ENCODE measurements around the gene AP4M1. TPM values are rescaled to one million over a fixed set of nuclear protein-coding genes. Genes with fewer than 3 reads are reported as not detected.
A peak's percentile ranks its signal among the peaks of the same experiment; 100 is the strongest.

Gene AP4M1
- total and polyA plus RNA-seq, 9 of the 15 experiments (the other 6 are each of a cell fraction or from before 2014, with no cell fraction given), result 1.3 to 30.9 (median 14.1) TPM

DNA sequence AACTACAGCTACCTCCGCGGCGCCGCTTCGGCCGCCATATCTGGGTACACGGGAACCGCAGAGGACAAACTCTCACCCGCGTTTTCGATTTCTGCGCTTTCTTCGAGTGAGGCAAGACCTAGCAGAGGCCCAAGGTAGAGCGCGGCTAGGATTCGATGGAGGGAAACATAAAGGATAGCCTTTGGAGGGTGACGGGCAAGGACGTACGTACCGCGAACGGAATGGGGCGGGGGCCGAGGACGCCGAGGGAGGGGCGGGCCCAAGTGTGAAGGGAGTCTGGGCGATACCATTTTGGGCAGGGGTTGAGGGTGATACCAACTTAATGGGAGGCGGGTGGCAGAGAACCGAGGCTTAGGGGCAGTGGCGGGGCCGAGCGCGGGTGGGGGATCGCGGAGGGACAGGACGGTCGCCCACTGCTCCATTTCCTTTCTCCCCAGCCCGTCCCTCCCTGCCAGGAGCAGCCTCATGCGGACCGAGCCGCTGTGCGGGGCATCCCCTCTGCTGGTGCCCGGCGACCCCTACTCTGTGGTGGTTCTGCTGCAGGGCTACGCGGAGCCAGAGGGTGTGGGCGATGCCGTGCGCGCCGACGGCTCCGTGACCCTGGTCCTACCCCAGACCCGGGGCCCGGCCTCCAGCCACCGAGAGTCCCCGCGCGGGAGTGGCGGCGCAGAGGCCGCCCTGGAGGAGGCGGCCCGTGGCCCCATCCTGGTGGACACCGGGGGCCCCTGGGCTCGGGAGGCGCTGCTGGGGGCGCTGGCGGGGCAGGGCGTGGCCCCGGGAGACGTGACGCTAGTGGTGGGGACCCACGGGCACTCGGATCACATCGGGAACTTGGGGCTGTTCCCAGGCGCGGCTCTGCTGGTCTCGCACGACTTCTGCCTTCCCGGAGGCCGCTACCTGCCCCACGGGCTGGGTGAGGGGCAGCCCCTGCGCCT is 25.8 kb downstream of the AP4M1 start, which contains the start of gene MBLAC1 (continued):
- TF ChIP-seq, protein P1, sequence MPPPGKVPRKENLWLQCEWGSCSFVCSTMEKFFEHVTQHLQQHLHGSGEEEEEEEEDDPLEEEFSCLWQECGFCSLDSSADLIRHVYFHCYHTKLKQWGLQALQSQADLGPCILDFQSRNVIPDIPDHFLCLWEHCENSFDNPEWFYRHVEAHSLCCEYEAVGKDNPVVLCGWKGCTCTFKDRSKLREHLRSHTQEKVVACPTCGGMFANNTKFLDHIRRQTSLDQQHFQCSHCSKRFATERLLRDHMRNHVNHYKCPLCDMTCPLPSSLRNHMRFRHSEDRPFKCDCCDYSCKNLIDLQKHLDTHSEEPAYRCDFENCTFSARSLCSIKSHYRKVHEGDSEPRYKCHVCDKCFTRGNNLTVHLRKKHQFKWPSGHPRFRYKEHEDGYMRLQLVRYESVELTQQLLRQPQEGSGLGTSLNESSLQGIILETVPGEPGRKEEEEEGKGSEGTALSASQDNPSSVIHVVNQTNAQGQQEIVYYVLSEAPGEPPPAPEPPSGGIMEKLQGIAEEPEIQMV (tag; conservative IDR thresholded peaks at IDR 0.05; ENCODE audit: low read depth), result no peak
- TF ChIP-seq, protein P2, sequence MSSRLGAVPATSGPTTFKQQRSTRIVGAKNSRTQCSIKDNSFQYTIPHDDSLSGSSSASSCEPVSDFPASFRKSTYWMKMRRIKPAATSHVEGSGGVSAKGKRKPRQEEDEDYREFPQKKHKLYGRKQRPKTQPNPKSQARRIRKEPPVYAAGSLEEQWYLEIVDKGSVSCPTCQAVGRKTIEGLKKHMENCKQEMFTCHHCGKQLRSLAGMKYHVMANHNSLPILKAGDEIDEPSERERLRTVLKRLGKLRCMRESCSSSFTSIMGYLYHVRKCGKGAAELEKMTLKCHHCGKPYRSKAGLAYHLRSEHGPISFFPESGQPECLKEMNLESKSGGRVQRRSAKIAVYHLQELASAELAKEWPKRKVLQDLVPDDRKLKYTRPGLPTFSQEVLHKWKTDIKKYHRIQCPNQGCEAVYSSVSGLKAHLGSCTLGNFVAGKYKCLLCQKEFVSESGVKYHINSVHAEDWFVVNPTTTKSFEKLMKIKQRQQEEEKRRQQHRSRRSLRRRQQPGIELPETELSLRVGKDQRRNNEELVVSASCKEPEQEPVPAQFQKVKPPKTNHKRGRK (tag; IDR thresholded peaks at IDR 0.05), result no peak
- TF ChIP-seq, protein P3, sequence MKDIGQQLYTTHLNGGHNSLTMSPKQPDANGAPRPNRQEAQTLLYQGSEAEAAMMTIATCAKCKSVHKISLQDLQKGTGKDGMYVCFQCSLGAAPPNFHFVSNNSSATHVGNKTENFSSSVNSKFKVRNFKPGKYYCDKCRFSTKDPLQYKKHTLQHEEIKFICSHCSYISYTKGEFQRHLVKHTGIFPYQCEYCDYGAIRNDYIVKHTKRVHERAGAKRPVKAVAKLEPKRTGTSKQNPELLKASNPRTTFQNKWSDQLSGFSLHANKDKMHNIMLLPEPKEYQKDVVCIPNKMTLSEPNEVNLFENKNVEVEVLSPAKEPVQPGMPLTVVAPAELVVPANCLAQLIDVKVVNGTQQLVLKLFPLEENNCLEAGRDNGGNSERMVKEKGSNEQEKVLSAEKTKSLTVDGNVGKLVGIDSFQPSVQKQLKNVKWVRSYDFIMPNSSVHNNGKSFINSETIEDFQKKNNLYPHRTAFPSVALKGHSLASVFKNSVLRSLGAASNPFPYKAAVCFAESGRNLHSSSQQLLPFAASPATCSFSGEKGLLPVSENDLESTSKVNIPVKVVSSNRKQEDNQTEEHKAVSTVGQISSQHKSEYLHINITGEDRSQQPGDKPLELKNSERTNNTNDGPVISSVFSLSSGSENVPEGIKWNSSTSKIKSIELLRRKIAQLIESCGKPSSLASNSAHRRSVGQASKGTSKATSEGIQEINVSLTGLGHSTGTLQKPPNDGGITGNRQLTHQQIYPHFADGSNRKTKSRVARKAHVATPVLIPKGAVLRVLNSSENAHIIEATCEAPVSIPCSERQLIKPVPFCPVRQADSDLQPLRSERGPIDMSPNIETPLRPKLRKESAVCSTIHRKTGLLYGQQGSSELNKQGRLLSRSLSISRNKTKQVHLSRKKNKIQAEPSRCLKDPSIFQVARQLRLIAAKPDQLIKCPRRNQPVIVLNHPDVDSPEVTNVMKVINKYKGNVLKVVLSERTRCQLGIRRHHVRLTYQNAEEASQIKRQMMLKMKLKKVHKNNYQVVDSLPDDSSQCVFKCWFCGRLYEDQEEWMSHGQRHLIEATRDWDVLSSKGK (CRISPR knock-in tag; IDR thresholded peaks at IDR 0.05), result no peak
- TF ChIP-seq, protein P4, sequence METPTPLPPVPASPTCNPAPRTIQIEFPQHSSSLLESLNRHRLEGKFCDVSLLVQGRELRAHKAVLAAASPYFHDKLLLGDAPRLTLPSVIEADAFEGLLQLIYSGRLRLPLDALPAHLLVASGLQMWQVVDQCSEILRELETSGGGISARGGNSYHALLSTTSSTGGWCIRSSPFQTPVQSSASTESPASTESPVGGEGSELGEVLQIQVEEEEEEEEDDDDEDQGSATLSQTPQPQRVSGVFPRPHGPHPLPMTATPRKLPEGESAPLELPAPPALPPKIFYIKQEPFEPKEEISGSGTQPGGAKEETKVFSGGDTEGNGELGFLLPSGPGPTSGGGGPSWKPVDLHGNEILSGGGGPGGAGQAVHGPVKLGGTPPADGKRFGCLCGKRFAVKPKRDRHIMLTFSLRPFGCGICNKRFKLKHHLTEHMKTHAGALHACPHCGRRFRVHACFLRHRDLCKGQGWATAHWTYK (CRISPR knock-in tag; IDR thresholded peaks at IDR 0.05), result peak; percentile 60; the same call in 1 of the 2 replicates
- TF ChIP-seq POLR3G (IDR thresholded peaks at IDR 0.05; ENCODE audit: extremely low read depth, insufficient read length, insufficient replicate concordance) (no peak), FOXA3 (CRISPR knock-in tag; conservative IDR thresholded peaks at IDR 0.05 in 1 of 2, IDR thresholded peaks at IDR 0.05 in 1 of 2) (0 out of 4 replicates have a peak, but pooled peaks of 1 of the 2 experiments have one; percentile 0), PHB (CRISPR knock-in tag; IDR thresholded peaks at IDR 0.05) (0 out of 2 replicates have a peak, but pooled peaks have one; percentile 9), BHLHE40 (IDR thresholded peaks at IDR 0.05; ENCODE audit: low read length) (peak; percentile 92), PHTF2 (CRISPR knock-in tag; IDR thresholded peaks at IDR 0.05) (no peak), ZKSCAN8 (CRISPR knock-in tag; IDR thresholded peaks at IDR 0.05) (no peak), ZNF217 (CRISPR knock-in tag; IDR thresholded peaks at IDR 0.05) (no peak)
- TF ChIP-seq, protein P5, sequence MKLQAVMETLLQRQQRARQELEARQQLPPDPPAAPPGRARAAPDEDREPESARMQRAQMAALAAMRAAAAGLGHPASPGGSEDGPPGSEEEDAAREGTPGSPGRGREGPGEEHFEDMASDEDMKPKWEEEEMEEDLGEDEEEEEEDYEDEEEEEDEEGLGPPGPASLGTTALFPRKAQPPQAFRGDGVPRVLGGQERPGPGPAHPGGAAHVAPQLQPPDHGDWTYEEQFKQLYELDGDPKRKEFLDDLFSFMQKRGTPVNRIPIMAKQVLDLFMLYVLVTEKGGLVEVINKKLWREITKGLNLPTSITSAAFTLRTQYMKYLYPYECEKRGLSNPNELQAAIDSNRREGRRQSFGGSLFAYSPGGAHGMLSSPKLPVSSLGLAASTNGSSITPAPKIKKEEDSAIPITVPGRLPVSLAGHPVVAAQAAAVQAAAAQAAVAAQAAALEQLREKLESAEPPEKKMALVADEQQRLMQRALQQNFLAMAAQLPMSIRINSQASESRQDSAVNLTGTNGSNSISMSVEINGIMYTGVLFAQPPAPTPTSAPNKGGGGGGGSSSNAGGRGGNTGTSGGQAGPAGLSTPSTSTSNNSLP (IDR thresholded peaks at IDR 0.05; ENCODE audit: borderline replicate concordance, low read depth, low read length), result peak; percentile 7; the same call in 1 of the 2 replicates
- TF ChIP-seq, protein P6, sequence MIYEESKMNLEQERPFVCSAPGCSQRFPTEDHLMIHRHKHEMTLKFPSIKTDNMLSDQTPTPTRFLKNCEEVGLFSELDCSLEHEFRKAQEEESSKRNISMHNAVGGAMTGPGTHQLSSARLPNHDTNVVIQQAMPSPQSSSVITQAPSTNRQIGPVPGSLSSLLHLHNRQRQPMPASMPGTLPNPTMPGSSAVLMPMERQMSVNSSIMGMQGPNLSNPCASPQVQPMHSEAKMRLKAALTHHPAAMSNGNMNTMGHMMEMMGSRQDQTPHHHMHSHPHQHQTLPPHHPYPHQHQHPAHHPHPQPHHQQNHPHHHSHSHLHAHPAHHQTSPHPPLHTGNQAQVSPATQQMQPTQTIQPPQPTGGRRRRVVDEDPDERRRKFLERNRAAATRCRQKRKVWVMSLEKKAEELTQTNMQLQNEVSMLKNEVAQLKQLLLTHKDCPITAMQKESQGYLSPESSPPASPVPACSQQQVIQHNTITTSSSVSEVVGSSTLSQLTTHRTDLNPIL (CRISPR knock-in tag; IDR thresholded peaks at IDR 0.05), result no peak

Data from K562 (cell line).